HG02798 (cell line): ENCODE results near the gene MTUS2.

ENCODE experiments used
- ATAC-seq: cut with Tn5 transposase; IDR thresholded peaks from one replicate; pipeline ENCODE4 v1.9.1; 2021; ENCODE audit warnings: mild to moderate bottlenecking; ENCODE audit not compliant: unreplicated experiment, poor library complexity

The MTUS2 gene

GRCh38 chr13:28854657-28855056 lies 34.5 kb downstream of the MTUS2 start:
- no peak for ATAC-seq

GRCh38 chr13:28856287-28856686 lies 36.1 kb downstream of the MTUS2 start:
- ATAC-seq = no peak

- no peak for ATAC-seq
These were observed 38.9 kb downstream of the MTUS2 start for GRCh38 chr13:28859069-28859468.

GRCh38 chr13:28859717-28860116 lies 39.6 kb downstream of the MTUS2 start:
- ATAC-seq = no peak

GRCh38 chr13:28864544-28864943 lies 44.4 kb downstream of the MTUS2 start:
- peak; percentile 52 for ATAC-seq

- no peak for ATAC-seq
These were observed 45.1 kb downstream of the MTUS2 start for GRCh38 chr13:28865149-28865744.

- no peak for ATAC-seq
These were observed 45.8 kb downstream of the MTUS2 start for GRCh38 chr13:28865951-28866350.

- ATAC-seq = no peak
These were observed 46.8 kb downstream of the MTUS2 start for GRCh38 chr13:28866932-28867331.

- ATAC-seq = no peak
These were observed 47.4 kb downstream of the MTUS2 start for GRCh38 chr13:28867564-28867963.

GRCh38 chr13:28872427-28873176 lies 52.5 kb downstream of the MTUS2 start:
- ATAC-seq = no peak

GRCh38 chr13:28875846-28876615 lies 55.9 kb downstream of the MTUS2 start:
- no peak for ATAC-seq

- no peak for ATAC-seq
These were observed 57.3 kb downstream of the MTUS2 start for GRCh38 chr13:28877408-28877807.

- ATAC-seq = no peak
These were observed 65.0 kb downstream of the MTUS2 start for GRCh38 chr13:28885181-28885580.

GRCh38 chr13:28889086-28889732 lies 69.1 kb downstream of the MTUS2 start:
- ATAC-seq = no peak

GRCh38 chr13:28890712-28891111 lies 70.6 kb downstream of the MTUS2 start:
- ATAC-seq = no peak

- no peak for ATAC-seq
These were observed 97.9 kb downstream of the MTUS2 start for GRCh38 chr13:28918030-28918429.

GRCh38 chr13:28922341-28922740 lies 102.2 kb downstream of the MTUS2 start:
- ATAC-seq = no peak

GRCh38 chr13:28935104-28935503 lies 115.0 kb downstream of the MTUS2 start:
- ATAC-seq = no peak

- no peak for ATAC-seq
These were observed 122.8 kb downstream of the MTUS2 start for GRCh38 chr13:28942906-28943305.

- ATAC-seq = no peak
These were observed 133.7 kb downstream of the MTUS2 start for GRCh38 chr13:28953714-28954418.
